TTC549 (cell line): ENCODE results near the gene PLCD1.
"Not testable (repeated sequence)": the region's sequence is repeated elsewhere in the genome, so short reads cannot be mapped to it uniquely, and the experiment has no call there.

Experiments
- FAIRE-seq: peaks from 2 replicates; lab custom pipeline; 2012; peaks lifted over from hg19 to GRCh38; lab: Jason Lieb, UNC

PLCD1 gene

GRCh38 chr3:37986479-37987314, 42.7 kb downstream of the PLCD1 start:
- FAIRE-seq, result no peak

- no peak for FAIRE-seq
Observed at GRCh38 chr3:37985637-37986320, 43.7 kb downstream of the PLCD1 start.

- no peak for FAIRE-seq
Observed at GRCh38 chr3:37984596-37984995, 44.8 kb downstream of the PLCD1 start.

GRCh38 chr3:37984051-37984450, 45.4 kb downstream of the PLCD1 start:
- no peak for FAIRE-seq

GRCh38 chr3:37982331-37982730, 47.1 kb downstream of the PLCD1 start:
- no peak for FAIRE-seq

- FAIRE-seq, result no peak
Observed at GRCh38 chr3:37981348-37981664, 48.1 kb downstream of the PLCD1 start.

- no peak for FAIRE-seq
Observed at GRCh38 chr3:37980462-37981347, 48.7 kb downstream of the PLCD1 start.

- no peak for FAIRE-seq
Observed at GRCh38 chr3:37979541-37980461, 49.6 kb downstream of the PLCD1 start.

GRCh38 chr3:37974121-37975083, 55.0 kb downstream of the PLCD1 start:
- FAIRE-seq, result no peak

- FAIRE-seq, result no peak
Observed at GRCh38 chr3:37973246-37974054, 56.0 kb downstream of the PLCD1 start.

GRCh38 chr3:37972056-37972455, 57.4 kb downstream of the PLCD1 start:
- not testable (repeated sequence) for FAIRE-seq

- FAIRE-seq, result no peak
Observed at GRCh38 chr3:37971467-37971866, 58.0 kb downstream of the PLCD1 start.

- no peak for FAIRE-seq
Observed at GRCh38 chr3:37970802-37971201, 58.6 kb downstream of the PLCD1 start.

- FAIRE-seq, result no peak
Observed at GRCh38 chr3:37969596-37970100, 59.8 kb downstream of the PLCD1 start.

GRCh38 chr3:37968813-37969595, 60.4 kb downstream of the PLCD1 start:
- no peak for FAIRE-seq

GRCh38 chr3:37968199-37968598, 61.2 kb downstream of the PLCD1 start:
- no peak for FAIRE-seq

GRCh38 chr3:37967260-37967881, 62.1 kb downstream of the PLCD1 start:
- no peak for FAIRE-seq

GRCh38 chr3:37964716-37965115, 64.7 kb downstream of the PLCD1 start:
- FAIRE-seq, result no peak
